ENCODE measurements around the gene FOXK2.

FOXK2 gene

DNA sequence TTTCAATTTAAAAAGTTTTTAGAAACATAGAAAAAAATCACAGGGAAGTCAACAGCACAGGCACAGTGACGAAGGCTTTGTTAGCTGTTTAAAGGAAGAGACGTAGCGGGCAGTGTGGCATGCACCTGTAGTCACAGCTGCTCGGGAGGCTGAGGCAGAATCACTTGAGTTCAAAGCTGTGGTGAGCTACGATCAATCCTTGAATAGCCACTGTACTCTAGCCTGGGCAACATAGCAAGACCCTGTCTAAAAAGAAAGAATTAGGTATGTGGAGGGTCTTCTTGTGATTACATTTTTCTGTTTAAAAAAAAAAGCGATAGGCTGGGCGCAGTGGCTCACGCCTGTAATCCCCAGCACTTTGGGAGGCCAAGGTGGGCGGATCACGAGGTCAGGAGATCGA lies 50.1 kb downstream of the FOXK2 start:
- TF ChIP-seq FOXM1 (IDR thresholded peaks at IDR 0.05; ENCODE audit: borderline replicate concordance, low read depth), result no peak
- no peak for TF ChIP-seq TEAD4 (IDR thresholded peaks at IDR 0.05)
- TF ChIP-seq, protein P1, sequence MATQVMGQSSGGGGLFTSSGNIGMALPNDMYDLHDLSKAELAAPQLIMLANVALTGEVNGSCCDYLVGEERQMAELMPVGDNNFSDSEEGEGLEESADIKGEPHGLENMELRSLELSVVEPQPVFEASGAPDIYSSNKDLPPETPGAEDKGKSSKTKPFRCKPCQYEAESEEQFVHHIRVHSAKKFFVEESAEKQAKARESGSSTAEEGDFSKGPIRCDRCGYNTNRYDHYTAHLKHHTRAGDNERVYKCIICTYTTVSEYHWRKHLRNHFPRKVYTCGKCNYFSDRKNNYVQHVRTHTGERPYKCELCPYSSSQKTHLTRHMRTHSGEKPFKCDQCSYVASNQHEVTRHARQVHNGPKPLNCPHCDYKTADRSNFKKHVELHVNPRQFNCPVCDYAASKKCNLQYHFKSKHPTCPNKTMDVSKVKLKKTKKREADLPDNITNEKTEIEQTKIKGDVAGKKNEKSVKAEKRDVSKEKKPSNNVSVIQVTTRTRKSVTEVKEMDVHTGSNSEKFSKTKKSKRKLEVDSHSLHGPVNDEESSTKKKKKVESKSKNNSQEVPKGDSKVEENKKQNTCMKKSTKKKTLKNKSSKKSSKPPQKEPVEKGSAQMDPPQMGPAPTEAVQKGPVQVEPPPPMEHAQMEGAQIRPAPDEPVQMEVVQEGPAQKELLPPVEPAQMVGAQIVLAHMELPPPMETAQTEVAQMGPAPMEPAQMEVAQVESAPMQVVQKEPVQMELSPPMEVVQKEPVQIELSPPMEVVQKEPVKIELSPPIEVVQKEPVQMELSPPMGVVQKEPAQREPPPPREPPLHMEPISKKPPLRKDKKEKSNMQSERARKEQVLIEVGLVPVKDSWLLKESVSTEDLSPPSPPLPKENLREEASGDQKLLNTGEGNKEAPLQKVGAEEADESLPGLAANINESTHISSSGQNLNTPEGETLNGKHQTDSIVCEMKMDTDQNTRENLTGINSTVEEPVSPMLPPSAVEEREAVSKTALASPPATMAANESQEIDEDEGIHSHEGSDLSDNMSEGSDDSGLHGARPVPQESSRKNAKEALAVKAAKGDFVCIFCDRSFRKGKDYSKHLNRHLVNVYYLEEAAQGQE (IDR thresholded peaks at IDR 0.05; ENCODE audit: low read depth), result no peak
- TF ChIP-seq CREB1 (IDR thresholded peaks at IDR 0.05; ENCODE audit: low read depth), result no peak
- no peak for TF ChIP-seq EGR1 (IDR thresholded peaks at IDR 0.05)
- TF ChIP-seq EP300 (IDR thresholded peaks at IDR 0.05; ENCODE audit: borderline replicate concordance), result no peak
- TF ChIP-seq YY1 (IDR thresholded peaks at IDR 0.05; ENCODE audit: low read depth), result no peak
- no peak for TF ChIP-seq RAD21 (IDR thresholded peaks at IDR 0.05; ENCODE audit: low read depth)
- no peak for TF ChIP-seq CEBPB (IDR thresholded peaks at IDR 0.05)
- TF ChIP-seq, protein P2, sequence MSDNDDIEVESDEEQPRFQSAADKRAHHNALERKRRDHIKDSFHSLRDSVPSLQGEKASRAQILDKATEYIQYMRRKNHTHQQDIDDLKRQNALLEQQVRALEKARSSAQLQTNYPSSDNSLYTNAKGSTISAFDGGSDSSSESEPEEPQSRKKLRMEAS (IDR thresholded peaks at IDR 0.05), result no peak
- TF ChIP-seq NFIC (IDR thresholded peaks at IDR 0.05), result no peak
- TF ChIP-seq TCF12 (IDR thresholded peaks at IDR 0.05; ENCODE audit: low read depth), result no peak
- no peak for TF ChIP-seq ZBTB7A (IDR thresholded peaks at IDR 0.05; ENCODE audit: low read depth)

DNA sequence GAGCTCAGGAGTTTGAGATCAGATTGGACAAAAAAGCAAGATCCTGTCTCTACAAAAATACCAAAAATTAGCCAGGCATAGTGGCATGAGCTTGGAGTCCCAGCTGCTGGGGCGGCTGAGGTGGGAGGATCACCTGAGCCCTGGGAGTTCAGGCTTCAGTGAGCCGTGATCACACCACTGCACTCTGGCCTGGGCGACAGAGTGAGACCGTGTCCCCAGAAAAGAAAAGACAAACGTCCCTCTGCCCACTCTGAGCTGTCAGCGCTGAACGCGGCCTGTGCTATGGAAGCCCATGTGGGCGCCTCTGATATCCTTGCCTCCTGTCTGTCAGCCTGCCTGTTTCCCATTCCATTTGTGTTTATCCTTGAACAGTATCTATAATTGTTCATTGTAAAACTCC lies 50.7 kb downstream of the FOXK2 start:
- TF ChIP-seq YY1 (IDR thresholded peaks at IDR 0.05; ENCODE audit: low read depth) (no peak), TAF1 (IDR thresholded peaks at IDR 0.05; ENCODE audit: low read depth) (no peak), EP300 (IDR thresholded peaks at IDR 0.05; ENCODE audit: borderline replicate concordance) (no peak), FOXM1 (IDR thresholded peaks at IDR 0.05; ENCODE audit: borderline replicate concordance, low read depth) (no peak), CEBPB (IDR thresholded peaks at IDR 0.05) (no peak), RAD21 (IDR thresholded peaks at IDR 0.05; ENCODE audit: low read depth) (no peak), CREB1 (IDR thresholded peaks at IDR 0.05; ENCODE audit: low read depth) (no peak), TEAD4 (IDR thresholded peaks at IDR 0.05) (no peak), NFIC (IDR thresholded peaks at IDR 0.05) (no peak), EGR1 (IDR thresholded peaks at IDR 0.05) (no peak), ZBTB7A (IDR thresholded peaks at IDR 0.05; ENCODE audit: low read depth) (no peak), TCF12 (IDR thresholded peaks at IDR 0.05; ENCODE audit: low read depth) (no peak)
- TF ChIP-seq, protein P1 (IDR thresholded peaks at IDR 0.05; ENCODE audit: low read depth), result no peak
- TF ChIP-seq, protein P3, sequence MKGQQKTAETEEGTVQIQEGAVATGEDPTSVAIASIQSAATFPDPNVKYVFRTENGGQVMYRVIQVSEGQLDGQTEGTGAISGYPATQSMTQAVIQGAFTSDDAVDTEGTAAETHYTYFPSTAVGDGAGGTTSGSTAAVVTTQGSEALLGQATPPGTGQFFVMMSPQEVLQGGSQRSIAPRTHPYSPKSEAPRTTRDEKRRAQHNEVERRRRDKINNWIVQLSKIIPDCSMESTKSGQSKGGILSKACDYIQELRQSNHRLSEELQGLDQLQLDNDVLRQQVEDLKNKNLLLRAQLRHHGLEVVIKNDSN (IDR thresholded peaks at IDR 0.05), result no peak
- TF ChIP-seq, protein P2 (IDR thresholded peaks at IDR 0.05), result no peak

DNA sequence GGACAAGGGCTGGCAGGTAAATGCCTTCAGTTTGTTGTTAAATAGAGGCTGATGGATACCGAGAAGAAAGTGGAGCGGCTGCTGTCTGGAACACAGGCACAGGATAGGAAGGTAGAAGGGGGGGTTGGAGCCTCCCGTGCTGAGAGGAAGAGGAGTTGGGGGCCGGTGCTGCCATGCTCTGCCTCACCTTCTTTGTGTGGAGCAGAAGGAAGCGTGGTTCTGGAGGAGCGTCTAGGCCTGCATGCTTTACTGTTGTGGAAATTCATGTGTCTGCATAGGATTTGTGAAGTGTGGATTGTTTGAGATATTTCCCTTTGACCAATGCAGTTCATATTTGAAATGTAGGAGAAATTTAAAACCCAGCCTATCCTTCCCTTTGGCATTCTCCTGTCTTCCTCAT lies 52.3 kb downstream of the FOXK2 start:
- TF ChIP-seq, protein P1 (IDR thresholded peaks at IDR 0.05; ENCODE audit: low read depth), result no peak
- TF ChIP-seq NFIC (IDR thresholded peaks at IDR 0.05) (no peak), CREB1 (IDR thresholded peaks at IDR 0.05; ENCODE audit: low read depth) (no peak), EGR1 (IDR thresholded peaks at IDR 0.05) (no peak), TAF1 (IDR thresholded peaks at IDR 0.05; ENCODE audit: low read depth) (no peak), YY1 (IDR thresholded peaks at IDR 0.05; ENCODE audit: low read depth) (no peak), TEAD4 (IDR thresholded peaks at IDR 0.05) (no peak), ZBTB7A (IDR thresholded peaks at IDR 0.05; ENCODE audit: low read depth) (no peak), TCF12 (IDR thresholded peaks at IDR 0.05; ENCODE audit: low read depth) (no peak), RAD21 (IDR thresholded peaks at IDR 0.05; ENCODE audit: low read depth) (no peak), CEBPB (IDR thresholded peaks at IDR 0.05) (no peak), FOXM1 (IDR thresholded peaks at IDR 0.05; ENCODE audit: borderline replicate concordance, low read depth) (no peak), EP300 (IDR thresholded peaks at IDR 0.05; ENCODE audit: borderline replicate concordance) (no peak)
- TF ChIP-seq, protein P3 (IDR thresholded peaks at IDR 0.05), result no peak
- TF ChIP-seq, protein P2 (IDR thresholded peaks at IDR 0.05), result no peak

DNA sequence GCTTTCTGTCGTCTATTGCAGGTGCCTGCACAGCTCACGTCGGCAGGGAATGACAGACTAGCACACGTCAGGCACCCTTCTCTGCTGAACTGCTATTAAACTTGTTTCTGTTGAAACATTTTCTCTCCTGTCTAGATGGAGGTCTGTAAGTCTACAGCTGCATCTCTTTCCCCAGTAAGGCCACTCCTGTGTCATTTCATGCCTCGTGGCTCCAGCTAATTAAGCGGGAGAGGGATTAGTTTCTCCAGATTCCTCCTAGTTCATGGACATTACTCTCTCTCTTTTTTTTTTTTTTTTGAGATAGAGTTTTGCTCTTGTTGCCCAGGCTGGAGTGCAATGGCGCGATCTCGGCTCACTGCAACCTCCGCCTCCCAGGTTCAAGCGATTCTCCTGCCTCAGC lies 54.5 kb downstream of the FOXK2 start:
- TF ChIP-seq TAF1 (IDR thresholded peaks at IDR 0.05; ENCODE audit: low read depth) (no peak), YY1 (IDR thresholded peaks at IDR 0.05; ENCODE audit: low read depth) (no peak), CEBPB (IDR thresholded peaks at IDR 0.05) (no peak), RAD21 (IDR thresholded peaks at IDR 0.05; ENCODE audit: low read depth) (no peak), CREB1 (IDR thresholded peaks at IDR 0.05; ENCODE audit: low read depth) (no peak), FOXM1 (IDR thresholded peaks at IDR 0.05; ENCODE audit: borderline replicate concordance, low read depth) (no peak), TCF12 (IDR thresholded peaks at IDR 0.05; ENCODE audit: low read depth) (no peak)
